Peyer's patch (tissue), 4 donors: Measurements from ENCODE around the gene LCA5. TPM values are rescaled to one million over a fixed set of nuclear protein-coding genes. Genes with fewer than 3 reads are reported as not detected.

Experiments
- DNase-seq, 3 donors: peaks; one replicate each; pipeline ENCODE4 v3.0.0-alpha.2; 2017 to 2019
- H3K27ac ChIP-seq, 4 donors: fragments of 200-600 bp; sonication (generic); one replicate each; pipeline ENCODE4 v1.5.1; 2016 to 2019
- H3K27me3 ChIP-seq, 2 donors: fragments of 200-600 bp; sonication (generic); one replicate each; pipeline ENCODE4 v1.5.1; 2019
- H3K36me3 ChIP-seq, 3 donors: fragments of 200-600 bp; sonication (generic); one replicate each; pipeline ENCODE4 v1.5.1; 2016 to 2019
- H3K4me1 ChIP-seq, 4 donors: fragments of 200-600 bp; sonication (generic); one replicate each; pipeline ENCODE4 v1.5.1; 2016 to 2019
- H3K4me3 ChIP-seq, 4 donors: fragments of 200-600 bp; sonication (generic); 1 replicate in 3 of 4; 2 replicates in 1 of 4; pipeline ENCODE4 v1.5.1; 2016 to 2019; ENCODE audit warnings: mild to moderate bottlenecking in 1 of 4
- H3K9me3 ChIP-seq, 4 donors: fragments of 200-600 bp; sonication (generic); one replicate each; pipeline ENCODE4 v1.5.1; 2016 to 2019; ENCODE audit warnings: mild to moderate bottlenecking in 1 of 4
- POLR2A ChIP-seq, 2 donors: fragments of 450-650 bp; IDR thresholded peaks; one replicate each; pipeline ENCODE4 v1.5.1; 2017; ENCODE audit warnings: antibody characterized with exemption in 2 of 2, mild to moderate bottlenecking in 2 of 2, moderate library complexity in 2 of 2
- small RNA-seq, 2 donors: library from RNA; depleted of rRNA; stranded (forward); fragments of <200 nt; gene quantifications; one replicate each; pipeline ENCODE3, GENCODE V24; 2016
- total RNA-seq, 4 donors: library from RNA; depleted of rRNA; stranded (reverse); fragments of >200 nt; gene quantifications; one replicate each; pipeline ENCODE4 v1.1.0, GENCODE V29; 2016
- TF ChIP-seq, protein P1 (sequence below), 6 experiments: fragments of 450-650 bp in 4 of 6; fragments of 200-600 bp in 2 of 6; sonication (generic) in 1 of 6; IDR thresholded peaks; one replicate each; pipeline ENCODE4 v1.5.1; 2017 to 2019; ENCODE audit warnings: antibody characterized with exemption in 6 of 6, mild to moderate bottlenecking in 3 of 6, moderate library complexity in 1 of 6

The LCA5 gene
- total RNA-seq, 4 donors from 2014 or later = 0.88 to 5.0 (median 2.0) TPM

DNA sequence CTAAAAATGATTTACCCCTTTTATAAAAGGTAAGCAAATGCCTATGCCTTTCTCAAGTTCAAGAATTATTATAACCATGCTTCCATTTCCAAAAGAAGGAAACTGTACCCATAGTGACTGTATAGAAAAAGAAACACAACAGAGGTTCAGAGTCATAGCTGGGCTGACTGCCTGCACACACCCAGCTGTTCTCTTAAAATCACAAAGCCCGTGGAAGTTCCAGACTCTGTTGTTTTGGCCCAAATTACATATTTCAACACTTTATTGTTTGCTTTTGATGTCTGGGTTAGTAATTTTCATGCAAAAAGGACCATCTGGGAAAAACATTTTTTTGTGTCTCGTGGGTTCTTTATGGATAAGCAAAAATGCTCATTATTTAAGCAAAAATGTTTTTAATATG is 99.2 kb downstream of the LCA5 start:
- no peaks in the 10 kb centered on the region for H3K4me1 ChIP-seq
- H3K27ac ChIP-seq = no peak overlapping the region
- DNase-seq = no peak
- no peaks in the 10 kb centered on the region for H3K27me3 ChIP-seq
- H3K36me3 ChIP-seq = no peaks in the 10 kb centered on the region
- H3K4me3 ChIP-seq = no peak overlapping the region
- no peaks in the 10 kb centered on the region for H3K9me3 ChIP-seq
- no peak for TF ChIP-seq POLR2A (IDR thresholded peaks at IDR 0.05)
- TF ChIP-seq, protein P1, sequence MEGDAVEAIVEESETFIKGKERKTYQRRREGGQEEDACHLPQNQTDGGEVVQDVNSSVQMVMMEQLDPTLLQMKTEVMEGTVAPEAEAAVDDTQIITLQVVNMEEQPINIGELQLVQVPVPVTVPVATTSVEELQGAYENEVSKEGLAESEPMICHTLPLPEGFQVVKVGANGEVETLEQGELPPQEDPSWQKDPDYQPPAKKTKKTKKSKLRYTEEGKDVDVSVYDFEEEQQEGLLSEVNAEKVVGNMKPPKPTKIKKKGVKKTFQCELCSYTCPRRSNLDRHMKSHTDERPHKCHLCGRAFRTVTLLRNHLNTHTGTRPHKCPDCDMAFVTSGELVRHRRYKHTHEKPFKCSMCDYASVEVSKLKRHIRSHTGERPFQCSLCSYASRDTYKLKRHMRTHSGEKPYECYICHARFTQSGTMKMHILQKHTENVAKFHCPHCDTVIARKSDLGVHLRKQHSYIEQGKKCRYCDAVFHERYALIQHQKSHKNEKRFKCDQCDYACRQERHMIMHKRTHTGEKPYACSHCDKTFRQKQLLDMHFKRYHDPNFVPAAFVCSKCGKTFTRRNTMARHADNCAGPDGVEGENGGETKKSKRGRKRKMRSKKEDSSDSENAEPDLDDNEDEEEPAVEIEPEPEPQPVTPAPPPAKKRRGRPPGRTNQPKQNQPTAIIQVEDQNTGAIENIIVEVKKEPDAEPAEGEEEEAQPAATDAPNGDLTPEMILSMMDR (IDR thresholded peaks at IDR 0.05) = no peak

DNA sequence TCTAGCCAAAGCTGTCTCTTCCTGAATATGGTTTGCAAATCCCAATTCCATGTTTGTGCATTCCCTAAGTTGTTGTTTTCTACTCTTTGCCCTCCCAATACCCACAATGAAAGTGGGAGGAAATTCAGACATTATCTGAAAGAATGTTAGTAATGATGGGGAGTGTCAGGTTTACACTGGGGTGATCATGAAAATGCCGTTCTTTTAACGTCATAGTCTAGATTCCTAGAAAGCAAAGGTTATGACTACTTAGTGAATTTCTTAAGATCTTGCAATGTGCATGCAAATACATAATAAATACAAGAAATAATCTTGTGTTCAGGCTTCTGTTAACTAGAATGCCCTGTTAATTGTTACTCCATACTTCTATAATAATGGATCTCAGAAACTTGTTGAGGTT is 101.0 kb downstream of the LCA5 start:
- no peaks in the 10 kb centered on the region for H3K27me3 ChIP-seq
- H3K36me3 ChIP-seq = no peaks in the 10 kb centered on the region
- TF ChIP-seq POLR2A (IDR thresholded peaks at IDR 0.05) = no peak
- TF ChIP-seq, protein P1 (IDR thresholded peaks at IDR 0.05) = no peak
- H3K9me3 ChIP-seq = no peaks in the 10 kb centered on the region
- H3K4me1 ChIP-seq = no peaks in the 10 kb centered on the region
- H3K4me3 ChIP-seq = no peak overlapping the region
- DNase-seq = no peak
- H3K27ac ChIP-seq = no peak overlapping the region

DNA sequence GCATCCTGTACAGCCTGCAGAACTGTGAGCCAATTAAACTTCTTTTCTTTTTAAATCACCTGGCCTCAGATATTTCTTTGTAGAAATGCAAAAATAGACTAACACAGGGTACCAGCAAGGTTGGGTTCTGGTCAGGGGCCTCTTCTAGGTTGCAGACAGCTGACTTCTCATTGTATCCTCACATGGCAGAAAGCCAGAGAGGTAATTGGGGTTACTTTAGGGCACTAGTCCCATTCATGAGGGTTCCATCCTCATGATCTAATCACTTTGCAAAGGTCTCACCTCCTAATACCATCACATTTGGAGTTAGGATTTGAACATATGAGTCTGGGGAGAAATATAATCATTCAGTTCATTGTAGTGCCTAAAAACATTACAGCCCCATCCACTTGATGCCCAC is 101.5 kb downstream of the LCA5 start:
- no peak for DNase-seq
- no peak overlapping the region for H3K4me3 ChIP-seq
- H3K27ac ChIP-seq = no peak overlapping the region
- H3K9me3 ChIP-seq = no peaks in the 10 kb centered on the region
- TF ChIP-seq POLR2A (IDR thresholded peaks at IDR 0.05) = no peak
- TF ChIP-seq, protein P1 (IDR thresholded peaks at IDR 0.05) = no peak
- H3K36me3 ChIP-seq = no peaks in the 10 kb centered on the region
- H3K27me3 ChIP-seq = no peaks in the 10 kb centered on the region
- no peaks in the 10 kb centered on the region for H3K4me1 ChIP-seq

Small RNA genes lying within 50 kb of the gene (small RNA-seq; reads per million reads assigned to genes)
- 0 reads per million in 2 donors for gene DBIP1

Other genes starting within 250 kb of the LCA5 start
- gene SH3BGRL2, start 93.9 kb upstream of the LCA5 start, total RNA-seq = 100 to 1,000 TPM in 2 of 4 donors, 10 to 100 TPM in 2; 54.5 to 114 (median 84.8) TPM